BLaER1 (cell line): ENCODE results near the gene C1orf50.

Source experiments
- H3K27ac ChIP-seq: shearing (Covaris generic); formaldehyde crosslinking; 2 replicates; pipeline ENCODE4 v1.8.1; 2022
- H3K27me3 ChIP-seq: shearing (Covaris generic); formaldehyde crosslinking; 2 replicates; pipeline ENCODE4 v1.8.1; 2022
- H3K36me3 ChIP-seq: shearing (Covaris generic); formaldehyde crosslinking; 2 replicates; pipeline ENCODE4 v1.8.1; 2022
- H3K4me1 ChIP-seq: shearing (Covaris generic); formaldehyde crosslinking; 2 replicates; pipeline ENCODE4 v1.8.1; 2022
- H3K4me2 ChIP-seq: shearing (Covaris generic); formaldehyde crosslinking; 2 replicates; pipeline ENCODE4 v1.8.1; 2022
- H3K4me3 ChIP-seq: shearing (Covaris generic); formaldehyde crosslinking; 2 replicates; pipeline ENCODE4 v1.8.1; 2022
- H3K9ac ChIP-seq: shearing (Covaris generic); formaldehyde crosslinking; 2 replicates; pipeline ENCODE4 v1.8.1; 2022
- H3K9me3 ChIP-seq: shearing (Covaris generic); formaldehyde crosslinking; 2 replicates; pipeline ENCODE4 v1.8.1; 2022
- H4K20me1 ChIP-seq: shearing (Covaris generic); formaldehyde crosslinking; 2 replicates; pipeline ENCODE4 v1.8.1; 2022
- Cebpa-rat ChIP-seq: shearing (Covaris generic); IDR thresholded peaks from 2 replicates; pipeline ENCODE4 v1.8.1; 2022

Gene C1orf50

DNA sequence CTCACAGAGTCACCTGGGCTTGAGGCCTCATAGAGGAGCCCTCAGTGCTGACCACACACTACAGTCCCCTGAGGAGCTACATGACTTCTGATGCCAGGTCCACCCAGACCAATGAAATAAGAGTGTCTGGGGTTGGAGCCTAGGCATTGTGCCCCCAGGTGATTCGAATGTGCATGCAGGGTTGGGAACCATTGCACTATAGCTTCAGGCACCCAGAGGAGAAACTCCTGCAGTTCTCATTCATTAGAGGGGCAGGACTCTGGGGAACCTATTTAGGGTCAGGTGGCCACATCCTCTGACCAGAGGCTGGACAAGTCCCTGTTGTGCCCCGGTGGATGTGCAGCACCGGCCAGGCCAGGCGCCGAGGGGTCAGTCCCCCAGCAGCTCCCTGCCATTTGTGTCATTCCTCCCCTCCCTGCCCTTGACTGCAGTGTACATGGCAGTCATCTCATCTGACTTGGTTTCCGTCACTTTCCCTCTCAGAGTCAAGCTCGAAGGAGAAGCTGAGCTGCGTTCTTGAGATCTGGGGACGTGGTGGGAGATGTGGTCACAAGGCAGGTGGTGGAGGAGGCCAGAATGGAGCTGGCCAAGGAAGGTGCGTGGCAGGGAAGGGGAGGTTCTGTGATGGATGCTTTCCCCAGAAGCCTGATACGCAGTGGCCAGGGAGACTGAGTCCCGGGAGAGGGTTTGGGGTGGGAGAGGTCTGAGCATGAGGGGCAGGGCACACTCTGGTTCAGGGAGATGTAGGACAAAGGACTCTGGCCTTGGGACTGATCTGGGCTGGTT, 33.4 kb upstream of the C1orf50 start:
- no peaks in the 10 kb centered on the region for H3K9me3 ChIP-seq
- H3K4me2 ChIP-seq = no peak overlapping the region
- H4K20me1 ChIP-seq = no peaks in the 10 kb centered on the region
- no peak overlapping the region; the same call in 1 of the 2 replicates for H3K27ac ChIP-seq
- no peak for TF ChIP-seq Cebpa-rat
- H3K27me3 ChIP-seq = no peaks in the 10 kb centered on the region
- no peak overlapping the region for H3K9ac ChIP-seq
- H3K4me1 ChIP-seq = peaks cover 46% of the 10 kb centered on the region
- no peak overlapping the region for H3K4me3 ChIP-seq
- no peaks in the 10 kb centered on the region for H3K36me3 ChIP-seq

DNA sequence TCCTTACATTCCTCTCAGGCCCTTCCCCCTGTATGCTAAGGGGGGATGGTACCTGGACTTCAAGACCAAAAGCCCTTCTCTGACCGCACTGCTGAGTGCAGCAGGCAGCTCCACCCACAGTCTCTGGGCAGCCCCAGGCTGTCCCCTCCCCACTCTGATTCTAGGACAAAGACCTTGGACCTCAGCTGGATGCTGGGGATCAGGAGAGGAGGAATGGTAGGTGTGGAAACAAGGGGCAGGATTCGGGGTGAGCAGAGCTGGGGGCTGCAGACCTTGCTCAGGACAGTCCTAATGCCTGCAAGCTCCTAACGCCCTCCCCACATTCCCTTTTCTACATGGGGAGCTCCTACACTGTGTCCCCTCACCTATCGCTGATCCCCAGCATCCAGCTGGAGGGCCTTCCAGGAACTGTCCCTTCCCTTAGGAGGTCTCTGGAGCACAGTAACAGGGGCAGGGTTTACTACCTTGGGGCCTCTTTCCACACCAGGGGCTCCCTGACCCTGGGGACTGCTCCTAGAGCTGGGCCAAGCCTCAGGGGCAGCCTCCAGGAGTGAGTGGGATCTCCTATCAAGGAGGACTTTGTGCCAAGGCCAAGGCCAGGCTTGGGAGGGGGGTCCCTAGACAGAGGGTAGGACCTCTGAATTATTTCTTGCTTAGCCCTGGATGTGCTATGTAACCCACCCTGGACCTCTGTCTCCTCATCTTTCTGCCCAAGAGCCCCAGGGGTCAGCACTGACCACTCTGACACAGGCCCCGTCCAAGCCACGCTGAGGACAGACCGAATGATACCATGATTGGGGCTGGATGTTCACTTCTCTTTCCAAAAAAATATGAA, 32.6 kb upstream of the C1orf50 start:
- Histone ChIP-seq H3K4me3 (no peak overlapping the region), H3K9me3 (no peaks in the 10 kb centered on the region), H3K4me2 (no peak overlapping the region), H3K27me3 (no peaks in the 10 kb centered on the region), H3K9ac (no peak overlapping the region), H3K36me3 (no peaks in the 10 kb centered on the region), H3K27ac (peak overlapping the region; percentile 74; the same call in 1 of the 2 replicates), H4K20me1 (no peaks in the 10 kb centered on the region), H3K4me1 (peaks cover 54% of the 10 kb centered on the region)
- TF ChIP-seq Cebpa-rat = no peak

- TF ChIP-seq Cebpa-rat = no peak
- H4K20me1 ChIP-seq = no peaks in the 10 kb centered on the region
- H3K4me3 ChIP-seq = no peak overlapping the region
- no peaks in the 10 kb centered on the region for H3K9me3 ChIP-seq
- H3K4me1 ChIP-seq = peaks cover 54% of the 10 kb centered on the region
- H3K4me2 ChIP-seq = no peak overlapping the region
- peak overlapping the region; percentile 74; the same call in 1 of the 2 replicates for H3K27ac ChIP-seq
- H3K9ac ChIP-seq = no peak overlapping the region
- no peaks in the 10 kb centered on the region for H3K27me3 ChIP-seq
- no peaks in the 10 kb centered on the region for H3K36me3 ChIP-seq
Observed at GRCh38 chr1:42735056-42735455, 32.0 kb upstream of the C1orf50 start.

GRCh38 chr1:42735477-42736105, 31.5 kb upstream of the C1orf50 start:
- H3K9me3 ChIP-seq = no peaks in the 10 kb centered on the region
- H3K27me3 ChIP-seq = no peaks in the 10 kb centered on the region
- no peaks in the 10 kb centered on the region for H3K36me3 ChIP-seq
- peak overlapping the region; percentile 24; the same call in 1 of the 2 replicates for H3K4me2 ChIP-seq
- no peak overlapping the region for H3K9ac ChIP-seq
- H3K27ac ChIP-seq = peak overlapping the region; percentile 74; the same call in 1 of the 2 replicates
- no peak overlapping the region for H3K4me3 ChIP-seq
- H3K4me1 ChIP-seq = peaks cover 54% of the 10 kb centered on the region
- TF ChIP-seq Cebpa-rat = no peak
- no peaks in the 10 kb centered on the region for H4K20me1 ChIP-seq

GRCh38 chr1:42736152-42736551, 30.9 kb upstream of the C1orf50 start:
- H3K4me3 ChIP-seq = no peak overlapping the region
- H3K9me3 ChIP-seq = no peaks in the 10 kb centered on the region
- 0 out of 2 replicates have a peak overlapping the region, but pooled peaks have one; percentile 45 for H3K9ac ChIP-seq
- peaks cover 54% of the 10 kb centered on the region for H3K4me1 ChIP-seq
- H3K27me3 ChIP-seq = no peaks in the 10 kb centered on the region
- H3K36me3 ChIP-seq = no peaks in the 10 kb centered on the region
- peak overlapping the region; percentile 74 for H3K27ac ChIP-seq
- no peaks in the 10 kb centered on the region for H4K20me1 ChIP-seq
- peak overlapping the region; percentile 80 for H3K4me2 ChIP-seq
- no peak for TF ChIP-seq Cebpa-rat

DNA sequence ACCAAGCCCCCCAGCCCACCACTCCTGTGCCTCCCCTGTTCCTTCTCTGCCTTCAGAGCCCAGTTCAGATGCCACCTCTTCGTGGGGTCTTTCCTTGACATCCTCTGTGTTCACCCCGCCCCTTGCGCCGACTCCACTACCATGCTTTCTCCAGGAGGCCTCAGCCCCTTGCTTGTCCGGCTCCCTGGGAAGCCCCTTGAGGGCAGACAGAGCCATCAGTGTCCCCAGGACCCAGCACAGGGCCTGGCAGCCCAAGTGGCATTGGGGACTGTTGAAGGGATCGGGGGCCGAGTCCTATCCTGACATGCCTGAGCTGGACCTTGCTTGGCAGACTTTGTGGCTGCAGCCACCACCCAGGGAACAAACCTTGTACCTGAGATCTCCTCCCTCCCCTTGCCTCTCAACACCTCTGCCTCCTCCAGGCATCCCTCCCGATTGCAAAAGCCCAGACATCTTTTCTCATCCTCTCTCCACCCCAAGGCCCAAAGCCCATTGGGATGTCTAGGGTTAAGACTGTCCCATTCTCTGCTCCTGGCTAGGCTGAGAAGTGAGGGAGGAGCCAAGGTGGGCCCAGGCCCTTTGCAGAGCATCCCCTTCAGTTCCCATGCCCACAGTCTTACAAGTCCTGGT, 30.4 kb upstream of the C1orf50 start:
- peak overlapping the region; percentile 80 for H3K4me2 ChIP-seq
- no peak for TF ChIP-seq Cebpa-rat
- H3K9ac ChIP-seq = peak overlapping the region; percentile 45; the same call in 1 of the 2 replicates
- H4K20me1 ChIP-seq = no peaks in the 10 kb centered on the region
- H3K9me3 ChIP-seq = no peaks in the 10 kb centered on the region
- H3K27me3 ChIP-seq = no peaks in the 10 kb centered on the region
- no peak overlapping the region for H3K4me3 ChIP-seq
- H3K27ac ChIP-seq = peak overlapping the region; percentile 74
- no peaks in the 10 kb centered on the region for H3K36me3 ChIP-seq
- H3K4me1 ChIP-seq = peaks cover 54% of the 10 kb centered on the region

- Histone ChIP-seq H3K27me3 (no peaks in the 10 kb centered on the region), H4K20me1 (no peaks in the 10 kb centered on the region), H3K27ac (peak overlapping the region; percentile 74), H3K9ac (peak overlapping the region; percentile 45; the same call in 1 of the 2 replicates), H3K9me3 (no peaks in the 10 kb centered on the region), H3K36me3 (no peaks in the 10 kb centered on the region), H3K4me2 (peak overlapping the region; percentile 80), H3K4me1 (peaks cover 49% of the 10 kb centered on the region), H3K4me3 (no peak overlapping the region)
- no peak for TF ChIP-seq Cebpa-rat
Observed at GRCh38 chr1:42737257-42737656, 29.8 kb upstream of the C1orf50 start.

- H3K27ac ChIP-seq = peak overlapping the region; percentile 74
- H3K4me1 ChIP-seq = peaks cover 45% of the 10 kb centered on the region
- TF ChIP-seq Cebpa-rat = no peak
- H3K9ac ChIP-seq = 0 out of 2 replicates have a peak overlapping the region, but pooled peaks have one; percentile 19
- H3K36me3 ChIP-seq = no peaks in the 10 kb centered on the region
- H4K20me1 ChIP-seq = no peaks in the 10 kb centered on the region
- H3K4me2 ChIP-seq = peak overlapping the region; percentile 80
- no peaks in the 10 kb centered on the region for H3K9me3 ChIP-seq
- no peaks in the 10 kb centered on the region for H3K27me3 ChIP-seq
- no peak overlapping the region for H3K4me3 ChIP-seq
Observed at GRCh38 chr1:42737986-42738677, 28.9 kb upstream of the C1orf50 start.
